ENCODE results near the gene CUEDC2. TPM values are rescaled to one million over a fixed set of nuclear protein-coding genes. Genes with fewer than 3 reads are reported as not detected.

CUEDC2 gene
- total RNA-seq, 1 donor from 2014 or later, result 86.1 TPM

GRCh38 chr10:102398172-102399020 lies 34.0 kb downstream of the CUEDC2 start:
- peaks cover 3% of the 10 kb centered on the region for H3K27me3 Mint-ChIP-seq
- H3K27ac Mint-ChIP-seq, result peak overlapping the region; percentile 56
- DNase-seq (ENCODE audit: extremely low spot score, unreplicated experiment), result no peak
- TF ChIP-seq CTCF (conservative IDR thresholded peaks at IDR 0.05), result no peak
- peak overlapping the region; percentile 76 for H3K4me3 Mint-ChIP-seq
- peaks cover 13% of the 10 kb centered on the region for H3K4me1 Mint-ChIP-seq (ENCODE audit: unreplicated experiment)
- no peaks in the 10 kb centered on the region for H3K9me3 Mint-ChIP-seq
- H3K36me3 Mint-ChIP-seq, result no peaks in the 10 kb centered on the region

GRCh38 chr10:102397222-102398171 lies 34.9 kb downstream of the CUEDC2 start:
- H3K4me3 Mint-ChIP-seq, result peak overlapping the region; percentile 92
- H3K27ac Mint-ChIP-seq, result peak overlapping the region; percentile 99
- TF ChIP-seq CTCF (conservative IDR thresholded peaks at IDR 0.05), result no peak
- no peaks in the 10 kb centered on the region for H3K36me3 Mint-ChIP-seq
- no peak for DNase-seq (ENCODE audit: extremely low spot score, unreplicated experiment)
- peaks cover 3% of the 10 kb centered on the region for H3K27me3 Mint-ChIP-seq
- H3K9me3 Mint-ChIP-seq, result no peaks in the 10 kb centered on the region
- peaks cover 13% of the 10 kb centered on the region for H3K4me1 Mint-ChIP-seq (ENCODE audit: unreplicated experiment)

GRCh38 chr10:102396730-102397151 lies 35.6 kb downstream of the CUEDC2 start:
- H3K4me1 Mint-ChIP-seq (ENCODE audit: unreplicated experiment), result peaks cover 13% of the 10 kb centered on the region
- H3K4me3 Mint-ChIP-seq, result peak overlapping the region; percentile 92
- DNase-seq (ENCODE audit: extremely low spot score, unreplicated experiment), result no peak
- H3K9me3 Mint-ChIP-seq, result no peaks in the 10 kb centered on the region
- peak overlapping the region; percentile 99 for H3K27ac Mint-ChIP-seq
- TF ChIP-seq CTCF (conservative IDR thresholded peaks at IDR 0.05), result no peak
- H3K27me3 Mint-ChIP-seq, result peaks cover 8% of the 10 kb centered on the region
- H3K36me3 Mint-ChIP-seq, result no peaks in the 10 kb centered on the region

GRCh38 chr10:102396317-102396650 lies 36.1 kb downstream of the CUEDC2 start:
- no peak for DNase-seq (ENCODE audit: extremely low spot score, unreplicated experiment)
- Mint-ChIP-seq H3K4me1 (ENCODE audit: unreplicated experiment) (peaks cover 13% of the 10 kb centered on the region), H3K4me3 (peak overlapping the region; percentile 92), H3K27me3 (peaks cover 8% of the 10 kb centered on the region), H3K27ac (peak overlapping the region; percentile 99), H3K9me3 (no peaks in the 10 kb centered on the region), H3K36me3 (no peaks in the 10 kb centered on the region)
- TF ChIP-seq CTCF (conservative IDR thresholded peaks at IDR 0.05), result no peak

GRCh38 chr10:102395400-102396316 lies 36.7 kb downstream of the CUEDC2 start, which contains the start of gene NFKB2:
TSS of gene NFKB2 (plus strand) at chr10:102395705. CDS start at chr10:102395960, 255 bp downstream.
- Mint-ChIP-seq H3K4me3 (peak within 1 kb of the TSS; percentile 92), H3K27ac (peak within 1 kb of the TSS; percentile 99), H3K27me3 (peaks cover 13% of the 10 kb centered on the region), H3K4me1 (ENCODE audit: unreplicated experiment) (peaks cover 13% of the 10 kb centered on the region), H3K9me3 (no peaks in the 10 kb centered on the region), H3K36me3 (no peaks in the 10 kb centered on the region)
- TF ChIP-seq CTCF (conservative IDR thresholded peaks at IDR 0.05), result no peak
- DNase-seq (ENCODE audit: extremely low spot score, unreplicated experiment), result peak; percentile 91

All from type B pancreatic cell (in vitro differentiated cells).